AG04449 (cell line): Measurements from ENCODE around the gene BOK.

Experiments
- CTCF ChIA-PET: fragments of 350-600 bp; formaldehyde crosslinking; extraction: SDS; loops from one replicate; lab custom pipeline; 2021; ENCODE audit warnings: antibody characterized with exemption; lab: Yijun Ruan, JAX
- POLR2A ChIA-PET: fragments of 400-600, 350-600 bp; formaldehyde crosslinking; extraction: SDS; loops from one replicate; lab custom pipeline; 2020; ENCODE audit warnings: antibody characterized with exemption, inconsistent platforms; lab: Yijun Ruan, JAX
- DNase-seq: peaks from one replicate; pipeline ENCODE4 v3.0.0-alpha.2; 2010; ENCODE audit warnings: low read depth, low spot score
- H3K4me3 ChIP-seq: 2 replicates; pipeline ENCODE4 v1.5.1; 2011; ENCODE audit warnings: low read depth, mild to moderate bottlenecking, control low read depth, low read length
- CTCF ChIP-seq: IDR thresholded peaks from one replicate; pipeline ENCODE4 v1.5.1; 2011; ENCODE audit warnings: mild to moderate bottlenecking, moderate library complexity, low read length, control low read depth, inconsistent platforms; ENCODE audit not compliant: insufficient read depth; ENCODE audit errors: missing control alignments

The BOK gene

GRCh38 chr2:241553512-241553830, 5.1 kb upstream of the BOK start:
- POLR2A ChIA-PET, result no interaction called here
- no peak for DNase-seq
- H3K4me3 ChIP-seq, result no peak overlapping the region
- TF ChIP-seq CTCF, result no peak
- CTCF ChIA-PET, result no interaction called here

GRCh38 chr2:241553981-241554380, 4.6 kb upstream of the BOK start:
- CTCF ChIA-PET, result no interaction called here
- DNase-seq, result no peak

GRCh38 chr2:241554610-241555322, 3.8 kb upstream of the BOK start:
- no peak overlapping the region for H3K4me3 ChIP-seq
- DNase-seq, result no peak
- POLR2A ChIA-PET, result no interaction called here
- CTCF ChIA-PET, result interaction anchor here (1.5 kb wide), 1 partner anchor 7 kb away, joined by 3 read pairs; no protein-coding TSS in a partner anchor
- TF ChIP-seq CTCF, result no peak

More at GRCh38 chr2:241553981-241554380, 4.6 kb upstream of the BOK start:
- no peak for TF ChIP-seq CTCF
- no peak overlapping the region for H3K4me3 ChIP-seq
- POLR2A ChIA-PET, result no interaction called here

- ChIA-PET CTCF (interaction anchor here (1.5 kb wide), 1 partner anchor 8 kb away, joined by 3 read pairs; no protein-coding TSS in a partner anchor), POLR2A (interaction anchor here (0.7 kb wide), 1 partner anchor 10 kb away, joined by 3 read pairs; no protein-coding TSS in a partner anchor)
- no peak for DNase-seq
- TF ChIP-seq CTCF, result no peak
- H3K4me3 ChIP-seq, result no peak overlapping the region
These were observed 2.8 kb upstream of the BOK start for GRCh38 chr2:241555711-241556110.

DNA sequence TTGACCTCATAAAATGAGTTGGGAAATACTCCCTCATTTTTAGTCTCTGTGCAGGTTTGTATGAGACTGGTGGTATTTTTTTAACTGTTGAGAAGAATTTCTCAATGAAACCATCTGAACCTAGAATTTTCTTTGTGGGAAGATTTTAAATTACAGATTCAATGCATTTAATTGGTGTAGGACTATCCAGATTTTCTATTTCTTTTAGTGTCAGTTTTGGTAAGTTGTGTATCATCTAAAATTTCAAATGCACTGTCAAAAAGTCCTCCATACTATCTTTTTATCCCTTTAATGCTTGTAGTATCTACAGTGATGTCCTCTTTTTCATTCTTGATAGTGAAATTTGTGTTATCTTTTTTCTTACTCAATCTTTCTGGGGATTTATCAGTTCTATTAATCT, 1.8 kb upstream of the BOK start:
- H3K4me3 ChIP-seq, result no peak overlapping the region
- TF ChIP-seq CTCF, result no peak
- POLR2A ChIA-PET, result interaction anchor here (0.6 kb wide), 1 partner anchor 175 kb away, joined by 3 read pairs; no protein-coding TSS in a partner anchor
- DNase-seq, result no peak
- CTCF ChIA-PET, result interaction anchor here (1.8 kb wide), 1 partner anchor 9 kb away, joined by 10 read pairs; no protein-coding TSS in a partner anchor

GRCh38 chr2:241559323-241560161, 997 bp downstream of the BOK start:
- H3K4me3 ChIP-seq, result peak overlapping the region; percentile 70
- ChIA-PET POLR2A (interaction anchor here (1.0 to 2.0 kb wide), 5 partner anchors 13 to 708 kb away, joined by 3 to 12 read pairs (median 4); no protein-coding TSS in a partner anchor), CTCF (interaction anchor here (1.1 kb wide), 1 partner anchor 39 kb away, joined by 3 read pairs; no protein-coding TSS in a partner anchor)
- DNase-seq, result no peak
- TF ChIP-seq CTCF, result no peak
